ENCODE measurements around the gene MYBPC3.

Gene MYBPC3

DNA sequence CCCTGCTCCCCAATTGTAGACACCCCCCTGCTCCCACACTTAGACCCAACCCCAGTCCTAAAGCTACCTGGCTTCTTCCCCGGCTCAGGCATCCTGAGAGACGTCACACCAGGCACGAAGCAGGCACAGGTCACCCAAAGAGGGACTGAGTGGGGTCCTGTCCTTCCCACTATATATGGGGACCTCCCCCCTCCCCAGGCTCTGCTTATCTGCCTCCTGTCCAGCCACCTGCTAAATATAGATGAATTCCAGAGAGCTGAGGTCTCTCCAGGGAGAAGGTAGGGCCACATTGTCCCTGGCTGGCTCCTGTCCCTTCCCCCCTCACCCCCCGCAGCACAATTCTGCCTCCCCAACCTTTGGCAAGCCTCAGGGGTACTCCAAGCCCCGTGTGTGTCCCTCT is at the start of gene MYBPC3:
Gene MYBPC3 (minus strand): TSS at position 147 of the 400 bp plus-strand sequence. CDS start 55 bp downstream, at position 92.
- no peak for DNase-seq (ENCODE audit: low read depth in 2 of 2)

DNA sequence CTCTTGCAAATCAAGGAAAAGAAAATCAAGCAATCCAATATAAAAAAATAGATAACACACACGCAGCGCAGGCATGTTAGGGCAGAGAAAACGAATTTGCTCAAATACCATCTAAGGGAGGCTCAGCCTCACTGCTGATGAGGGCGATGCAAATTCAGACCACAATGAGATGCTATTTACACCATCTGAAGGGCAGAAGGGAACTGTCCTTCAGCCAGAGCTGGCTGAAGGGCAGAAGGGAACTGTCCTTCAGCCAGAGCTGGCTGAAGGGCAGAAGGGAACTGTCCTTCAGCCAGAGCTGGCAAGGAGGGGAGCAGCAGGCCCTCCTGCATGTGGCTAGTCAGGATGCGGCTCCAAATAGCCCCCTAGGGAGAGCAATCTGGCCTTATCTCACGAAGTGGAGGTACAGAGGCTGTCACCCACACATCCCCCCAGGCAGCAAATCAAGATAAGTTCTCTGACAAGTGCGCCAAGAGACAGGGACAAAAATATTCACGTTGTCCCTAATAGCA is 48.3 kb upstream of the MYBPC3 start:
- DNase-seq (ENCODE audit: low read depth in 2 of 2): no peak

DNA sequence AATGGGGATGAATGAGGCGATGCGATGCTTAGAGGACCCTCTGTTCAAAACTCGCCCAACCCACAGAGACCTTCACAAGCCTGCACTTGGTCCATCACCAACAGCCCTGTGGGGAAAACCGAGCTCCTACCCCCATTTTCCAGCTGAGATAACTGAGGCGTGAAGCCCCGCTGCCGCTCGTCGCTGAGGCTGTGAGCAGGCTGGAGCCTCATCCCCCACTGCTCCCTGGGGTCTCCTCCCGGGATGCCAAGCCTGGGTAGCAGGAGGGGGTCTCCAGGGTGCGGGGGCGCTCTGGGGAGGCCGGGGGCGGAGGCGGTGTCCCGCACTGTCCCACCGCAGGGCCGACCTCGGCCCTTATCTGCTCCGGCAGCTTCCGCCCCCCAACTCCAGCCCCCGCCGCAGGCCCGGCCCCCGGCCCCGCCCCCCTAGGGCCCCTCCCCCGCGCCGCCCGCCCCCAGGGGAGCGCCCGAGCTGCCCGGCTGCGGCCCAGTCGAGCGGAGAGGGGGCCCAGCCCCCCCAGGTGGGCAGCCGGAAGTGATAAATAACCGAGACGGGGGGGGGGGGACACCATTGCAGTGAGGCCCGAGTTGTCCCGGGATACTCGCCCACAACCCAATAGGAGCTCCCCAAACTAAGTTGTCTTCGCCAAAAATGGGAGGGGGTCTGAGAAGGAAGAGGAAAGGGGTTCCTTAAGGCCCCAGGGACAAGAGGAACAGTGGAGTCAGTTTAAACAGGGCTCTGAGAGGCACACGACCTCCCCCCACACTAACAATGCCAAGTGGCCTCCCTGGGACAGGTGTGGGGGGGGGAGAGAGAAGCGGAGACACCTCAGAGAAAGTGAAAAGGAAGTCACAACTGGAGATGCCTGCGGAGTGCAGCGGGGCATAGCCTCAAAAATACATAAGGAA is 47.6 kb upstream of the MYBPC3 start:
- no peak for DNase-seq (ENCODE audit: low read depth in 2 of 2)

DNA sequence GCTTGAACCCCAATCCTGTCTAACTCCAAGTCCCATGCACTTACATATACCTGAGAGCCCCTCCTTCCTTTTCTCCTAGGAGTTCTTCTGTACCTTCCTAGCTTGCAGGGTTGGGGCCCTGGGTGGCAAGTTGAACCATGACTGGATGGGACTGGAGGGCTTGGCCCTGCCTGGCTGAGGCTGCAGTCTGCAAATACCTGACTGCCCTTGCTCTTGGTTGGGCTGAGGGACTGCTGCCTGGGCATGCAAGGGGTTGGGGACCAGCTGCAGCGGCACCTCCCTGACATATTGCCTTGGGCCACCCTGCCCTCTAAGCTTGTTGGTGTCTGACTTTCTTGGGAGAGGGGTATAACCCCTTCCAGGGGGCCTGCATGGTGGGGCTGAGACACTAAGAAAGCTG is 46.0 kb upstream of the MYBPC3 start:
- no peak for DNase-seq (ENCODE audit: low read depth in 2 of 2)

DNA sequence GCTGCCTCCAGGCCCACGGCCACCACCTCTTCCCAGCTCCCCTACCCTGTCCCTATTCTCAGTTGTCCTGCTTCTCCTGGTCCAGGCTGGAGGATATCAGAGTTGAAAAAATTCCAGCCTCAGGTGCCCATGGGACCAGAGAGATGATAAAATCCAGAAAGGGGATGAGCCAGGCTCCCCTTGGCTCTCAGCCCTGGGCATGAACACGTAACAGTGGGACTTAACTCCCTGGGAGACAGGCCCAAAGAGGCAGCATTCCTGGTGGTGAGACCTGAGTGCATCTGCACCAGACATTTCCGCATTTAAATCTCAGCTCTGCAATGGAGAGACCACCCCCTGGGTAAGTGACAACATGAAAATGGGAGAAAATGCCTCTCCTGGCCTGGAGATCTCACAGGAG is 45.5 kb upstream of the MYBPC3 start:
- no peak for DNase-seq (ENCODE audit: low read depth in 2 of 2)

DNA sequence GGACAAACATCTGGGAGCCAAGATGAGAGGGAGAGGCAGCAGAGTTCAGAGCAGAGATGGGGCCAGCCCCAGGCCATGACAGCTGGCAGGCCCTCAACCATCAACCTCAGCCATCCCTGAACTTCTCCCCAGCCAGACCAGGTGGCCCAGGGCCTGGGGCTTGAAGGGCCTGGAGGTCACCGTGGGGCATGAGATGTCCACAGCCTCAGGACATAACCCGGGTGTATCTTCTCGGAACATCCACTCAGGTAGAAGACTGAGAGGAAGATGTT is 43.5 kb upstream of the MYBPC3 start:
- DNase-seq (ENCODE audit: low read depth in 2 of 2): no peak

DNA sequence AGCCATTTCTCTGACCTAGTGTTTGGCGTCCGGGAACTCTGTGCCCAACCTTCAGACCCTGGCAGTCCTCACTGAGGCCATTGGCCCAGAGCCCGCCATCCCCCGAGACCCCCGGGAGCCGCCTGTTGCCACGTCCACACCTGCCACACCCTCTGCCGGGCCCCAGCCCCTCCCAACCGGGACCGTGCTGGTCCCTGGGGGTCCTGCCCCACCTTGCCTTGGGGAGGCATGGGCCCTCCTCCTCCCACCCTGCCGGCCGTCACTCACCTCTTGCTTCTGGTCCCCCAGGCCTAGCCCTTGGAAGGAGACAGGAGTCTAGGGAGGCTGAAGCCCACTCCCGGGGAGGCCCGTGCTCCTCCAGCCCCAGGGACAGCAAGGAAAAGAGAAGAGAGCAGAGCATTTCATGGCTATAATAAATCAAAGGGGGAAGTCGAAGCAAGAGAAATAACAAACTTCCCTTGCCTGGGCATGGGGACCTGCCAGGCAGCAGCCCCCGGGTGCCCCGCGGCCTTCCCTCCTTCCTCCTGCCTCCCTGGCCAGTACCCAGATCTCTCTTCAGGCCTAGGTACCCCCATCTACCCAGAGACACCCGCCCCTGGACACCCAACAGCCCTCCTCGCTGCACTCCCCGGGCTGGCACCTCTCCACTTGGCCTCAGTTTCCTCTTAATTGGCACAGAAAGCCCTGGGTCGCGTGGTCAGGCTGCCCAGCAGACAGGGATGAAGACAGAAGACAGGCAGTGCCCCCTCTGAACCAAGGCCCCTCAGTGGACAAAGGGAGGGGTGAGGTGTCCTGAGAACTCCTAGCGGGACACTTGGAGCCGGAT is 42.9 kb upstream of the MYBPC3 start:
- no peak for DNase-seq (ENCODE audit: low read depth in 2 of 2)

DNA sequence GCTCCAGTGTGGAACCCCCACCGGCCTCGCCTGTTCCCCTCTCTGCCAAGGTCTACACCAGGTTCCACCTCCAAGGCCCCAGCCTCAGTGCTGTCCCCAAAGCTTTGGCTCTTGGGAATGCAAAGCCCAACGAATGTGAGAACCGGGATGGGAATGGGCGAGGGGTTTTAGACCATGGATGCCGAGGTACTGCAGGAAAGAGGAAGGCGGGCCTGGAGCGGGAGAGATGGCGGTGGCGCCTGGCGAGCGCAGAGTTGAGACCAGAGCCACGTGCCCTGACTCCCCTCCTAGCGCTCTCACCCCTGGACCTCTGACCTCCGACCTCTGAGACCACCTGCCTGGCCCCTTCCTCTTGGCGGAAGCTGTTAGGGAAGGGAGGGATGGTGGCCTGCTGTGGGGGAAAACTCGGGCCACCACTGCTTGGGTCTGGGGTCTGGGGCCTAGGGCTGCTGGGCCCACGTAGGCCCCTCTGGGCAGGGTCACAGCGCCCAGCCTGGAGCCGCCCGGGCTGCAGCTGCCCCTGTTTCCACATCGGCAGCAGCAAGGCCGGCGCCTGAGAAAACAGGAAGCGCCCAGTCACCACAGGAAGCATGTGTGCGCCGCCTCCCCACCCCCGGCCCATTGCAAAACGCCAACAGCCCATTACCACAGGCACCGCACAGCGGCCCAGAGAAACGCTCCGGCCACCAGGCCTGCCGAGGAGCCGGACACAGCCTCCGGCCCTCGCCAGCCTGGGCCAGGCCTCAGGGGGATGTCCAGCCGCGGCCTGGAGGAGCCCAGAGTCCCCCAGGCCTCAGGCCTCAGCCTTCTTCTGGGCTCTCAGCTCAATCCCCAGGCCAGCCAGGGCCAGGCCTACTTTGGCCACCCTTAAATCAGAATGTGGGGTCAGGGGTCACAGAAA is 42.1 kb upstream of the MYBPC3 start:
- DNase-seq (ENCODE audit: low read depth in 2 of 2): no peak

DNA sequence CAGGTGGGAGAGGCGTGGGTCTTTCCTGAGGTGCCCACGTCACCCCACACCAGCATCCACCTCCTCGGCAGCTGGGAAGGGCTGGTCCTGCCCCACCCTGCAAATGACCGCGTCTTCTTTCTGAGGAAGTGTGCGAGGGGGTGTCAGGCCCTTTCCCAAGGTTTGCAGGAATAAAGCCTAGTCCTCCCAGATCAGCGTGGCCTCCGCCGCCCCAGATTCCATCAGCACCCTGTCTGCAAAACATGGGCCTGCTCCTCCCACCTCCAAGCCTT is 41.5 kb upstream of the MYBPC3 start:
- no peak for DNase-seq (ENCODE audit: low read depth in 2 of 2)

DNA sequence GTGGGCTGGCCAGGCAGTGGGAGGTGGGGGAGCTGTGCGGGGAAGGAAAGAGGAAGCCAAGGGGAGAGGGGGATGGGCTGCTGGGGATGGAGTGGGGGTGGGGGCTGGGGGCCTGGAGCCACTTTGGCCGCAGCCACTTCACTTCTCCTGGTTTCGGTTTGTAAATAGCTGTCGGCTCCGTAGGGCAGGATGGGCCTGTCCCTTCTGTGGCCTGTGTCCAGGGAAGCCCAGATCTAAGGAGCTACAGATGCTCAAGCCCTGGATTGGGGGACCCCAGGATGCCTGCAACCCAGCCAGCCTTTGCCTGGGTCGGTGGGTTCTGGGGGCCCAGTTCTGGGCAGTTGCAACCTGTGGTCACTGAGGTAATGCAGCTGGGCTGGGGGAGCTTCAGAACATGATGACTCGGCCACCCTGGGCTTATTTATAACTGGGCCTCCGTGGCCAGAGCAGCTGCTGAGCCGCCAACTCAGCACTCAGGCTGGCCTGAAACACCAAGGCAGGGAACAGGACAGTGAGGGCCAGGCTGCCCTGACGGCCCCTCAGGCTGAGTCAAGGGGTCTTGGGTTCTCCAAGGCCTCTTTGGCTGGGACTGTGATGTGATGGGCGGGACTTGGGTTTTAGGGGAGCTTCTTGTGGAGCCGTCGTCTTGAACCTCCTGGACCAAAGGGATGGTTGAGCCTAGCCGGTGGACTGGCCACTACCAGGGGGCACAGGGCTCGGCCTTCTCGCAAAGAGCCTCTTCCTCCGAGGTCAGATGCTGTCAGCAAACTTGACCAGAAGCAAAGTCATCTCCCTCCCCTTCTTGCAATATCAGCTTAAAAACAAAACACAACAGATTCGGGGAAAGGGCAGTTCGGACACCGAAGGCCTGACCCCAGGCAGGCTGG is 40.9 kb upstream of the MYBPC3 start:
- no peak for DNase-seq (ENCODE audit: low read depth in 2 of 2)

DNA sequence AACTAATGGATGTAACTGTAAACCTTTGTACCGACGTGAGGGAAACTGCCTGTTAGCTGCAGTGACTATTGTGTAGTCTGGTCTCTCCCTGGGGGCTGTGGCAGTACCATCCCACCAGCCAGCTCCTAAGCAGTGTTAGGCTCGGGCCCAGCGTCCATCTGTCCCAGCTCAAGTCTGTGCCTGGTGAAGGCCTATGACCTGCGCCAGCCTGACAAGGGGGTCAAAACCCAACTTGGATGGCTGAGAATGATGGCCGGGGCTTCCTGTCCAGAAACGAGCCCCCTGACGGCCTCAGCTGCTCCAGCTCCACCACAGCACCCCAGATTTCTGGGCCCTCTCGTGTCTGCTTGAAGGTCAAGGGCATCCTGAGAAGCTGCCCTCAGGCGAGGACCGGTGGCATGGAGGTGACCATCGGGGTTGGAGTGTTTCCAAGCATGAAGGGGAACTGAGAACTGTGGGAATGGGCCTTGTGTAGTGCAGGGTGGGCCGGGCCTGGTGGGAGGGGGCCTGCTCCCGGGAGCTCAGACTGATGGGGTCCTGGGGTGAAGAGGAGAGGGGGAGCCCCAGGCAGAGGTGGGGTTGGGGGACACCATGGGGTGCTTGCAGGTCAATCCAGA is 40.2 kb upstream of the MYBPC3 start:
- DNase-seq (ENCODE audit: low read depth in 2 of 2): no peak

DNA sequence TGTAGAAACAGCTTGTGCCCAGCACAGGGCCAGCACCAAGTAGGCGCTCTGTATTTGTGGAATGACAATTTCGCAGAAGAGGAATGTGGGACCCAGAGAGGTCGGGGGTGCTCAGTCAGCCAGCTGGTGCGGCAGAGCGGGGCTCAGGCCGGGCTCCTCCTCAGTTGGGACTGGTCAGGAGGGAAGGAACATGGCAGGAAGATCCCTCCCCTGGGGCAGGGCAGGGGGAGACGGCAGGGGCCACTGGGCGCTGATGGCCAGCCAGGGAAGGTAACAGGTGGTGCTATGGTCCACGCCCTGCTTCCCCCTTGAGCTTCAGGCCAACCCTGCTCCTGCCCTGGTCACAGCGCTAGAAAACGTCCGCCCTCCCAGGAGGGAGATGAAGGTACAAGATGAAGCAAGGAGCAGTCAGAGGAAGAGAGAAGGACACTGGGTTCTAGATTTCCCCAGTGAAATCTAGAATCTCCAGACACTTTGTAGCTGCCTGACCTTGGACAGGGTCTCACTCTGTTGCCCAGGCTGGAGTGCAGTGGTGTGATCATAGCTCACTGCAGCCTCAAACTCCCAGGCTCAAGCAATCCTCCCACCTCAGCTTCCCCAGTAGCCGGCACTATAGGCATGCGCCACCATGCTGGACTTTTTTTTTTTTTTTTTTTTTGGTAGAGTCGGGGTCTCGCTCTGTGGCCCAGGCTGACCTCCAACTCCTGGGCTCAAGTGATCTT is 39.4 kb upstream of the MYBPC3 start:
- DNase-seq (ENCODE audit: low read depth in 2 of 2): no peak

DNA sequence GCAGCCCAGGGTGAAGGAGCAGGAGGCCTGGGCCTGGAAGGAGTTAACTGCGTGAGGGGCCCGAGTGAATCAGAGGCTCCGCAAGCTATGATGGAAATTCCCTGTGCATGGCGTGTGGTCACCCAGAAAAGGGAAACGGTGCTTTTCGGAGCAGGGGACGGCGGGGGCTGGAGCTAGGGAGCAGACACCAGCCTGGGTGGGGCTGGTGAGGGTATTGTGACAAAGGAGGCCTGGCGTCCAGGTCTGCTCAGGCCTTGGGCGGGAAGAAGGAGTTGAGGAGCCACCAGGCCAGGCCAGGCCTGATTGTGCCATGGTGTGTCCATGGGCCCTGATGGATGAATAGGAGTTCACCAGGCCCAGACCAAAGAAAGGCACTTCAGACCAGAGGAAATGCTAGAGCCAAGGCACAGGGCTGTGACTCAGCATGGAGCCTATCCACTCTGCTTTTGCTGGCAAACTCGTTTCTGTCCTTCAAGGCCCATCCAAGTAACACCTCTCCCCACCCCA is 38.6 kb upstream of the MYBPC3 start:
- DNase-seq (ENCODE audit: low read depth in 2 of 2): no peak

DNA sequence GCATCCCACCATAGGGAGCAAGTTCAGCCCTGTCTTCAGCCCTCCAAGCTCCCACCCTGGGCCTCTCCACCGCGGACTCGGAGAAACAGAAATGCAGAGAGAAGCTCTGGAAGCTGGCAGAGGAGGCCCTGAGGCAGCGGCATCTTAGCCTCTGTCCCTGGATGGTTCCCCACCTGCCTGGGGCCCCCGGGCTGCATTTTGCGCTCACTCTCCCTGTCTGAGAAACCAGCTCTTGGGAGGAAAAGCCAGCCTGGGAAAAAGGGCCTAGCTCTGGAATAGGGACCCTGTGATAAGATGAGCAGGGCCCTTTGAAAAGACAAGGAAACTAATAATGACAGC is 37.9 kb upstream of the MYBPC3 start:
- no peak for DNase-seq (ENCODE audit: low read depth in 2 of 2)

DNA sequence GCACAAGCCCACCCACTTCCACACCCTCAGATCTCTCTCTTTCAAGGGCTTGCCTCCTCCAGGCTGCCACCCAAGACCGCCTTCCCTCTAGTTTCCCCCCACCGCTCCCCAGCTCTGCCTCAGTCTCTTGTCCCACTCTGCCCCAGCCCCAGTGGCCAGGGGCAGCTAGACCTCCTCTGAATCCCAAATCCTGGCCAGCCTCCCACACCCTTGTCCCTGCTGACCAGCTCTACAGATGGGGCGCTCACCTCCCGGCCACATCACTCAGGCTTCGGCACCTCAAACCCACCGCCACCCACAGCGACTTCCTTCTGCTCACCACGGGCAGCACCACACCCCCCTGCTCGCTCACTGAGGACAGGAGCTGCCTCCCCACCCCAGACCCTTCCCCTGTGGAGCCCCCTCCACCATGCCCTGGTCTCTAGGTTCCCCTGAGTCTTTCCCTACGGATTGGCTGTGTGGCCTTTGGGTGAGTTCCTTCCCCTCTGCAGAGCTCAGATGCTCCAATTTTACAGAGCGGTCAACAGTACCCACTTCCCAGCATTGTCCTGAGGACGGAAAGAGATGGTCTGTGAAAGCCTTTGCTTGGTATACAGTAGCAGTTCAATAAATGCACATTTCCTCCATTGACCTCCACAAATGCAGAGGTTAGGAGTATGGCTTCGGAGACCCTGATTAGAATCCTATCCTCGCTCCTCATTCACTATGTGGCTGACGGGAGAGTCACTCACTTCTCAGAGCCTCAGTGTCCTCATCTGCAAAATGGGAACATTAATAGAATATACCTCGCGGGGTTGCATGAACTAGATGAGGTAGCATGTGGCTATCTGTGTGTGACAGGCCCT is 37.3 kb upstream of the MYBPC3 start:
- no peak for DNase-seq (ENCODE audit: low read depth in 2 of 2)

DNA sequence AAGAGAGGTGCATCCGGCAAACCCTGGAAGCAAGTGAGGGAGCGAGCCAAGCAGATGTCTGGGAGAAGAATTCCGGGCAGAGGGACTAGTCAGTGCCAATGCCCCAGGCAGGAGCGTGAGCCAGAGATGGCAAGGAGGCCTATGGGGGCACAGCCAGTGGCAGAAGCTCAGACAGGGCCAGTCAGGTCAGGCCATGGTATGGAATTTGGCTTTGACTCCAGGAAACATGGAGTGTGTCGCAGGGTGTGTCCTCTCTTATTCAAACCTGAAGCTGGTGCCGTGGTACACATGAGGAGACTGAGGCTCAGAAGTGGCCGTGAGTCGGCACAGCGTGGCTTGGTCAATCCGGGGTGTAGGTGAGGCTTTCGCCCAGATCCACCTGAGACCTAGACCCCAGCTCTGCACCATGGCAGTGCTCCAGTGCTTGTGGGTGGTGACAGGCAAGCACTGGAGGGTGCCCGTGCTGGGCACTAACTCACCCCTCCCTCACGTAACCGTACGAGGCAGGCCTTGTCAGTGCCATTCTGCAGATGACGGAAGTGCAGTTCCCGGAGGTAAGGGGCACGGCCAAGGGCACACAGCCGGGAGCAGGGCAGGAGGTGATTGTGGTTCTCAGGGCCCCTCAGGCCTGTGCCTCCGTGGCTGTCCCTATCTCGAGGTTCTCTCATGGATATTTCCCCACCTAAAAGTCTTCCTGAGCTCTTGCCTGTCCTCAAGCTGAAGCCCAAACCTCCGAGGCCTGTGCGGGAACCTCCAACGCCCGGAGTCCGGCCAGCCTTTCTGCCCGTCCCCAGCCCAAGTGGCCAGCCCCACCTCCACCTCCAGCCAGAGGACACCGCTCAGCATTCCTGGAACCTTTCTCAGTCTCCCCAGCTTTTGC is 36.4 kb upstream of the MYBPC3 start:
- DNase-seq (ENCODE audit: low read depth in 2 of 2): no peak

DNA sequence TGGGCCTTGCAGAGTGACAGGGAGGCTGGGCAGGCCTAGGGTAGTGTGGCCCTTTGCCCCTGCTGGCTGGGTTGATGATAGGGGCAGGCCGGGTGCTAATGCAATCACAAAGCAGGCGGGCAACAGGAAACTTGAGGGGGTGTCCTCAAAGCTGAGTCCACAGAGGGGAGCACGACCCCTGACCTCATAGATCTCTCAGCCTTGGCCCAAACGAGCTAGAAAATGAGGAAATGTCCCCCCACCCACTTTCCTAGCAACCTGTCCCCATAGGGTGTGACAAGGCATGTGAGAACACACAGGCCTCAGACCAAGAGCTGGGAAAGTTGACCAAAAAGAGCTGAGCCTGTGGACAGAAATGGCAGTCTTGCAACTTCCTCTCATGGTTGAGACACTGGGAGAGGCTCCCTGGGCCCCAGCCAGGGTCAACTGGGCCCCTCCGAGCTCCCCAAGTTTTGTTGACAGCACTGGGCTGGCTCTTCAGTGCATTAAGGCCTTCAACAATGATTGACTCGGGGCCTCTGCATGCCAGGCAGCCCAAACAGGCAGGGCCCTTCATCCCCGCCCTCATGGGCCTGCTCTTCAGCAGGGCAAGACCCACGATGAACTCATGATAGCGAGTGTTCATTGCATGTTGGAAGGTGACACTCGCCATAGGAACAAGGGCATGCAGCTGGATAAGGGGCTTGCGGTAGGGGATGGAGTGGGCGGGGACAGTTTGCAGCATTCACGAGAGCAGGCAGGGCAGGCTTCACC is 35.6 kb upstream of the MYBPC3 start:
- no peak for DNase-seq (ENCODE audit: low read depth in 2 of 2)

All from stimulated activated CD8-positive, alpha-beta memory T cell treated with anti-CD3 and anti-CD28 coated beads, Interleukin-7, amount 100 ng/mL, for 1 hour (primary cell).